Activated CD8-positive, alpha-beta T cell treated with anti-CD3 and anti-CD28 coated beads for 36 hours (primary cell): ENCODE measurements around the gene C2CD5. TPM values are rescaled to one million over a fixed set of nuclear protein-coding genes. Genes with fewer than 3 reads are reported as not detected.
"Not testable (repeated sequence)": the region's sequence is repeated elsewhere in the genome, so short reads cannot be mapped to it uniquely, and the experiment has no call there.

Experiments used
- ATAC-seq: fragments of 200-7000 bp; cut with Tn5 transposase; one replicate; pipeline ENCODE4 v1.10.0; 2021; ENCODE audit warnings: mild to moderate bottlenecking, moderate library complexity
- CTCF ChIA-PET: fragments of 350-600 bp; sonication (Branson Sonifier 250); formaldehyde crosslinking; loops from one replicate; lab custom pipeline; 2021; ENCODE audit warnings: antibody characterized with exemption; lab: Charles Lee
- POLR2A ChIA-PET: fragments of 350-600 bp; sonication (Branson Sonifier 250); formaldehyde crosslinking; loops from one replicate; lab custom pipeline; 2021; ENCODE audit warnings: antibody characterized with exemption; lab: Charles Lee
- DNase-seq: peaks from one replicate; pipeline ENCODE4 v3.0.0-alpha.2; 2020
- H3K27ac Mint-ChIP-seq: one replicate; pipeline ENCODE4 v1.8.0; 2021; ENCODE audit warnings: mild to moderate bottlenecking, mixed read lengths
- H3K27me3 Mint-ChIP-seq: one replicate; pipeline ENCODE4 v1.8.0; 2021; ENCODE audit warnings: mixed read lengths
- H3K36me3 Mint-ChIP-seq: one replicate; pipeline ENCODE4 v1.8.0; 2021; ENCODE audit warnings: low read depth, mixed read lengths
- H3K4me1 Mint-ChIP-seq: one replicate; pipeline ENCODE4 v1.8.0; 2021; ENCODE audit warnings: low read depth, mixed read lengths
- H3K4me3 Mint-ChIP-seq: one replicate; pipeline ENCODE4 v1.8.0; 2021; ENCODE audit warnings: mild to moderate bottlenecking, moderate library complexity, mixed read lengths
- H3K9me3 Mint-ChIP-seq: one replicate; pipeline ENCODE4 v1.8.0; 2021; ENCODE audit warnings: mixed read lengths
- intact Hi-C: fragments of 100-400 bp; cut with micrococcal nuclease; formaldehyde crosslinking; loops from one replicate; pipeline ENCODE4 v1.10.0; 2022
- total RNA-seq, 2 experiments: library from RNA; stranded (reverse); gene quantifications; one replicate each; pipeline ENCODE4 v1.2.3, GENCODE V29; 2021
- TF ChIP-seq, protein P1 (sequence below): fragments of 200-600 bp; IDR thresholded peaks from one replicate; pipeline ENCODE4 v1.8.0; 2022; ENCODE audit warnings: antibody characterized with exemption, mild to moderate bottlenecking

Gene C2CD5
- total RNA-seq, 2 experiments from 2014 or later = 32.4 to 34.1 TPM

DNA sequence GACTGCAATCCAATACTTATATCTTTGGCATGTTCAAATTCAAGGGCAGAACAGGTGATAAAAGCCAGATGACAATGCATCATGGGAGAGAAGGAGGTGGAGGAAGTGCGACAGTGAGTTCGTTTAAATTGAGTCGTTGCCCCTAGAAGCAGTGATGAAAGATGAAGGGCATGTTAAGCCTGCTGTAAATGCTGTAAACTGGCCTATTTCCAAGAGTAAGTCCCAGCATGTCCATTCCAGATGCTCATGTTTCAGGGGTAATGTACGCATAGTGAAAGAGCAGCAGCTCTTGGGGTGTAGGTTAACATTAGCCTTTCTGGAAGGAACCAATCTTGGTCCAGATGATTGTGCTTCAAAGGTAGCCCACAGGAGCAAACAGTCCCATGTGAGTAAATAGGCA lies 97.1 kb downstream of the C2CD5 start:
- H3K27ac Mint-ChIP-seq = no peak overlapping the region
- POLR2A ChIA-PET = no interaction called here
- DNase-seq = no peak
- H3K36me3 Mint-ChIP-seq = no peaks in the 10 kb centered on the region
- intact Hi-C loops = loop anchor here (10.0 kb wide), 1 partner anchor 752 kb away; no protein-coding TSS in a partner anchor
- no peaks in the 10 kb centered on the region for H3K27me3 Mint-ChIP-seq
- ATAC-seq = no peak
- CTCF ChIA-PET = interaction anchor here (1.7 kb wide), 1 partner anchor 12 kb away, joined by 7 read pairs; no protein-coding TSS in a partner anchor
- H3K4me3 Mint-ChIP-seq = no peak overlapping the region
- no peaks in the 10 kb centered on the region for H3K9me3 Mint-ChIP-seq
- H3K4me1 Mint-ChIP-seq = no peaks in the 10 kb centered on the region
- TF ChIP-seq, protein P1, sequence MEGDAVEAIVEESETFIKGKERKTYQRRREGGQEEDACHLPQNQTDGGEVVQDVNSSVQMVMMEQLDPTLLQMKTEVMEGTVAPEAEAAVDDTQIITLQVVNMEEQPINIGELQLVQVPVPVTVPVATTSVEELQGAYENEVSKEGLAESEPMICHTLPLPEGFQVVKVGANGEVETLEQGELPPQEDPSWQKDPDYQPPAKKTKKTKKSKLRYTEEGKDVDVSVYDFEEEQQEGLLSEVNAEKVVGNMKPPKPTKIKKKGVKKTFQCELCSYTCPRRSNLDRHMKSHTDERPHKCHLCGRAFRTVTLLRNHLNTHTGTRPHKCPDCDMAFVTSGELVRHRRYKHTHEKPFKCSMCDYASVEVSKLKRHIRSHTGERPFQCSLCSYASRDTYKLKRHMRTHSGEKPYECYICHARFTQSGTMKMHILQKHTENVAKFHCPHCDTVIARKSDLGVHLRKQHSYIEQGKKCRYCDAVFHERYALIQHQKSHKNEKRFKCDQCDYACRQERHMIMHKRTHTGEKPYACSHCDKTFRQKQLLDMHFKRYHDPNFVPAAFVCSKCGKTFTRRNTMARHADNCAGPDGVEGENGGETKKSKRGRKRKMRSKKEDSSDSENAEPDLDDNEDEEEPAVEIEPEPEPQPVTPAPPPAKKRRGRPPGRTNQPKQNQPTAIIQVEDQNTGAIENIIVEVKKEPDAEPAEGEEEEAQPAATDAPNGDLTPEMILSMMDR = no peak

DNA sequence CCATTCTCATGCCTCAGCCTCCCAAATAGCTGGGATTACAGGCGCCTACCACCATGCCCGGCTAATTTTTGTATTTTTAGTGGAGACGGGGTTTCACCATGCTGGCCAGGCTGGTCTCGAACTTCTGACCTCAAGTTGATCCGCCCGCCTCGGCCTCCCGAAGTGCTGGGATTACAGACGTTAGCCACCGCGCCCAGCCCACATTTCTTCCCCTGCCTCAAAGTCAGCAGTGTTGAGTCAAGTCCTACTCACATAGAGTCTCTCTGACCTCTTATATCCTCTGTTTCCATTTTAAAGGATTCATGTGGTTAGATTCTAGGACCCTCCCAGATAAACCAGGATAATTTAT lies 100.1 kb downstream of the C2CD5 start:
- H3K4me3 Mint-ChIP-seq, H3K27ac Mint-ChIP-seq, ATAC-seq, DNase-seq, POLR2A ChIA-PET, H3K36me3 Mint-ChIP-seq, H3K27me3 Mint-ChIP-seq, H3K9me3 Mint-ChIP-seq, H3K4me1 Mint-ChIP-seq: not testable (repeated sequence)
- CTCF ChIA-PET = interaction anchor here (1.3 to 2.0 kb wide), 11 partner anchors 9 to 372 kb away, joined by 3 to 14 read pairs (median 5); no protein-coding TSS in a partner anchor
- intact Hi-C loops = loop anchor here (5.0 to 10.0 kb wide), 3 partner anchors 342 to 749 kb away; no protein-coding TSS in a partner anchor

- H3K27ac Mint-ChIP-seq = no peak overlapping the region
- ChIA-PET CTCF (interaction anchor here (0.6 to 2.0 kb wide), 23 partner anchors 10 to 746 kb away, joined by 3 to 14 read pairs (median 4); no protein-coding TSS in a partner anchor), POLR2A (interaction anchor here (0.6 kb wide), 1 partner anchor 130 kb away, joined by 3 read pairs; no protein-coding TSS in a partner anchor)
- intact Hi-C loops = loop anchor here (5.0 to 10.0 kb wide), 3 partner anchors 341 to 749 kb away; no protein-coding TSS in a partner anchor
- H3K4me3 Mint-ChIP-seq = no peak overlapping the region
- H3K27me3 Mint-ChIP-seq = no peaks in the 10 kb centered on the region
- H3K9me3 Mint-ChIP-seq = no peaks in the 10 kb centered on the region
- DNase-seq = peak; percentile 68
- no peaks in the 10 kb centered on the region for H3K4me1 Mint-ChIP-seq
- no peaks in the 10 kb centered on the region for H3K36me3 Mint-ChIP-seq
- TF ChIP-seq, protein P1 = peak; percentile 77
- peak; percentile 99 for ATAC-seq
Measured at GRCh38 chr12:22443379-22444316, 100.7 kb downstream of the C2CD5 start.

GRCh38 chr12:22437031-22437806 lies 107.1 kb downstream of the C2CD5 start:
- intact Hi-C loops = no loop called here
- ATAC-seq = no peak
- CTCF ChIA-PET = interaction anchor here (1.5 to 1.6 kb wide), 2 partner anchors 22 to 354 kb away, joined by 5 to 7 read pairs; no protein-coding TSS in a partner anchor

More at GRCh38 chr12:22437031-22437806, 107.1 kb downstream of the C2CD5 start:
- Mint-ChIP-seq H3K9me3 (no peaks in the 10 kb centered on the region), H3K36me3 (no peaks in the 10 kb centered on the region), H3K27ac (no peak overlapping the region), H3K4me1 (peaks cover 2% of the 10 kb centered on the region), H3K4me3 (no peak overlapping the region), H3K27me3 (peaks cover 2% of the 10 kb centered on the region)
- no peak for DNase-seq
- TF ChIP-seq, protein P1 = no peak
- POLR2A ChIA-PET = no interaction called here
